ENCODE results near the gene ZNF215. TPM values are rescaled to one million over a fixed set of nuclear protein-coding genes. Genes with fewer than 3 reads are reported as not detected.

ZNF215 gene
- polyA plus RNA-seq, 1 of the 3 experiments (the other 2 are of a cell fraction), result 0.15 TPM

- Histone ChIP-seq H3K27me3 (ENCODE audit: insufficient read depth) (no peaks in the 10 kb centered on the region), H3F3A (replicated peaks; ENCODE audit: insufficient read depth) (no peaks in the 10 kb centered on the region), H3K9ac (no peak overlapping the region), H4K20me1 (ENCODE audit: insufficient read depth) (no peaks in the 10 kb centered on the region), H3K79me2 (ENCODE audit: insufficient read depth) (no peaks in the 10 kb centered on the region), H3K4me1 (ENCODE audit: control insufficient read depth in 1 of 2, insufficient read depth in 2 of 2, low read depth in 1 of 2, low read length in 1 of 2) (peaks cover 0 to 5% of the 10 kb centered on the region in 2 experiments; a peak in 1 of 4 replicates), H3K9me2 (no peaks in the 10 kb centered on the region), H3K9me3 (no peaks in the 10 kb centered on the region), H3K4me3 (ENCODE audit: low read depth in 2 of 2, low read length in 1 of 2) (peak overlapping the region; percentile 53 to 72), H2AFZ (ENCODE audit: low read depth) (peak overlapping the region; percentile 96), H3K4me2 (peak overlapping the region; percentile 95), H3K27ac (ENCODE audit: low read depth in 2 of 2, low read length in 1 of 2) (no peak overlapping the region), H3K36me3 (replicated peaks in 1 of 2; ENCODE audit: control insufficient read depth in 1 of 2, insufficient read depth in 2 of 2, low read length in 1 of 2) (no peaks in the 10 kb centered on the region)
- no peak for TF ChIP-seq PBX3 (IDR thresholded peaks at IDR 0.05)
- POLR2A ChIA-PET, result no interaction called here
- DNase-seq, result no peak
- CTCF ChIA-PET, result interaction anchor here (0.6 kb wide), 1 partner anchor 62 kb away, joined by 3 read pairs; no protein-coding TSS in a partner anchor
- 52% methylated on average over 2 of the region's 2 CpGs for WGBS (ENCODE audit: low lambda C conversion rate)
Measured at GRCh38 chr11:6925636-6926207, 504 bp upstream of the ZNF215 start.

- Histone ChIP-seq H4K20me1 (ENCODE audit: insufficient read depth) (no peaks in the 10 kb centered on the region), H3K27ac (ENCODE audit: low read depth in 2 of 2, low read length in 1 of 2) (no peak overlapping the region), H2AFZ (ENCODE audit: low read depth) (peak overlapping the region; percentile 96; the same call in 1 of the 2 replicates), H3K4me2 (peak overlapping the region; percentile 95), H3K4me1 (ENCODE audit: control insufficient read depth in 1 of 2, insufficient read depth in 2 of 2, low read depth in 1 of 2, low read length in 1 of 2) (peaks cover 0 to 5% of the 10 kb centered on the region in 2 experiments; a peak in 1 of 4 replicates), H3K9ac (0 out of 2 replicates have a peak overlapping the region, but pooled peaks have one; percentile 44), H3K79me2 (ENCODE audit: insufficient read depth) (no peaks in the 10 kb centered on the region), H3K9me3 (no peaks in the 10 kb centered on the region), H3K9me2 (no peaks in the 10 kb centered on the region), H3K27me3 (ENCODE audit: insufficient read depth) (no peaks in the 10 kb centered on the region), H3F3A (replicated peaks; ENCODE audit: insufficient read depth) (no peaks in the 10 kb centered on the region), H3K36me3 (replicated peaks in 1 of 2; ENCODE audit: control insufficient read depth in 1 of 2, insufficient read depth in 2 of 2, low read length in 1 of 2) (no peaks in the 10 kb centered on the region), H3K4me3 (ENCODE audit: low read depth in 2 of 2, low read length in 1 of 2) (peak overlapping the region; percentile 53 to 72)
- DNase-seq, result no peak
- ChIA-PET POLR2A (no interaction called here), CTCF (interaction anchor here (0.7 kb wide), 1 partner anchor 1193 kb away, joined by 3 read pairs; no protein-coding TSS in a partner anchor)
- 5% methylated on average over 11 of the region's 11 CpGs for WGBS (ENCODE audit: low lambda C conversion rate)
- no peak for TF ChIP-seq ELF1 (IDR thresholded peaks at IDR 0.05)
- no peak for TF ChIP-seq GABPA (IDR thresholded peaks at IDR 0.05; ENCODE audit: low read depth)
- TF ChIP-seq EZH2phosphoT487 (IDR thresholded peaks at IDR 0.05; ENCODE audit: borderline replicate concordance, low read depth), result no peak
- TF ChIP-seq FOXJ3 (CRISPR knock-in tag; IDR thresholded peaks at IDR 0.05), result no peak
- no peak for TF ChIP-seq JUND (IDR thresholded peaks at IDR 0.05)
- no peak for TF ChIP-seq FOSL2 (IDR thresholded peaks at IDR 0.05; ENCODE audit: borderline replicate concordance, low read depth)
- no peak for TF ChIP-seq RAD21 (IDR thresholded peaks at IDR 0.05; ENCODE audit: low read length)
- no peak for TF ChIP-seq RCOR1 (IDR thresholded peaks at IDR 0.05; ENCODE audit: low read length)
- no peak for TF ChIP-seq RFX5 (IDR thresholded peaks at IDR 0.05; ENCODE audit: low read length)
- TF ChIP-seq REST (IDR thresholded peaks at IDR 0.05; ENCODE audit: low read depth, low read length), result no peak
- TF ChIP-seq IRF3 (IDR thresholded peaks at IDR 0.05; ENCODE audit: low read depth, low read length), result no peak
- TF ChIP-seq TEAD4 (IDR thresholded peaks at IDR 0.05; ENCODE audit: borderline replicate concordance, insufficient read depth), result no peak
- TF ChIP-seq ZBTB33 (IDR thresholded peaks at IDR 0.05; ENCODE audit: borderline replicate concordance, low read depth), result no peak
- TF ChIP-seq MEF2A (IDR thresholded peaks at IDR 0.05; ENCODE audit: borderline replicate concordance, low read depth), result no peak
Measured at GRCh38 chr11:6927030-6927617, 898 bp downstream of the ZNF215 start.

Data from SK-N-SH (cell line).